ENCODE measurements around the gene MAP2. TPM values are rescaled to one million over a fixed set of nuclear protein-coding genes. Genes with fewer than 3 reads are reported as not detected.

The MAP2 gene
- total RNA-seq, 1 donor from 2014 or later: 7.2 TPM

- Mint-ChIP-seq H3K9me3 (ENCODE audit: unreplicated experiment) (peaks cover 4% of the 10 kb centered on the region), H3K27ac (ENCODE audit: unreplicated experiment) (no peak overlapping the region), H3K4me1 (ENCODE audit: unreplicated experiment) (no peaks in the 10 kb centered on the region), H3K4me3 (ENCODE audit: unreplicated experiment) (no peak overlapping the region), H3K36me3 (ENCODE audit: unreplicated experiment) (no peaks in the 10 kb centered on the region), H3K27me3 (ENCODE audit: unreplicated experiment) (peaks cover 23% of the 10 kb centered on the region)
- no peak for DNase-seq (ENCODE audit: extremely low spot score, unreplicated experiment)
- TF ChIP-seq, protein P1, sequence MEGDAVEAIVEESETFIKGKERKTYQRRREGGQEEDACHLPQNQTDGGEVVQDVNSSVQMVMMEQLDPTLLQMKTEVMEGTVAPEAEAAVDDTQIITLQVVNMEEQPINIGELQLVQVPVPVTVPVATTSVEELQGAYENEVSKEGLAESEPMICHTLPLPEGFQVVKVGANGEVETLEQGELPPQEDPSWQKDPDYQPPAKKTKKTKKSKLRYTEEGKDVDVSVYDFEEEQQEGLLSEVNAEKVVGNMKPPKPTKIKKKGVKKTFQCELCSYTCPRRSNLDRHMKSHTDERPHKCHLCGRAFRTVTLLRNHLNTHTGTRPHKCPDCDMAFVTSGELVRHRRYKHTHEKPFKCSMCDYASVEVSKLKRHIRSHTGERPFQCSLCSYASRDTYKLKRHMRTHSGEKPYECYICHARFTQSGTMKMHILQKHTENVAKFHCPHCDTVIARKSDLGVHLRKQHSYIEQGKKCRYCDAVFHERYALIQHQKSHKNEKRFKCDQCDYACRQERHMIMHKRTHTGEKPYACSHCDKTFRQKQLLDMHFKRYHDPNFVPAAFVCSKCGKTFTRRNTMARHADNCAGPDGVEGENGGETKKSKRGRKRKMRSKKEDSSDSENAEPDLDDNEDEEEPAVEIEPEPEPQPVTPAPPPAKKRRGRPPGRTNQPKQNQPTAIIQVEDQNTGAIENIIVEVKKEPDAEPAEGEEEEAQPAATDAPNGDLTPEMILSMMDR (IDR thresholded peaks at IDR 0.05): no peak
These were observed 12.6 kb upstream of the MAP2 start for GRCh38 chr2:209411296-209411695.

DNA sequence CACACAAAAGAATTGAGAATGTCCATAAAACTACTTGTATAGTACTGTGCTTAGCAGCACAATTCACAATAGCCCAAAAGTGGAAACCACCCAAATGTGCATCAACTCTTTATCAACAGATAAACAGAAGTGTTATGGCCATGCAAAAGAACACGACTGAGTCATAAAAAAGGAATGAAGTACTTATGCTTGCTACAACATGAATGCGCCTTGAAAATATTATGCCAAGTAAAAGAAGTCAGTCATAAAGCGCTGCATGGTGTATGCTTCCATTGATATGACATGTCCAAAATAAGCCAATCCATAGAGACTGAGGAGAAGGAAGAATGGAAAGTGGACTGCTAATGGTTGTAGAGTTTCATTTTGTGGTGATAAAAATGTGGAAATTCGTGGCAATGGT, 12.1 kb upstream of the MAP2 start:
- Mint-ChIP-seq H3K27me3 (ENCODE audit: unreplicated experiment) (peaks cover 23% of the 10 kb centered on the region), H3K36me3 (ENCODE audit: unreplicated experiment) (no peaks in the 10 kb centered on the region), H3K4me1 (ENCODE audit: unreplicated experiment) (no peaks in the 10 kb centered on the region), H3K9me3 (ENCODE audit: unreplicated experiment) (peaks cover 4% of the 10 kb centered on the region), H3K4me3 (ENCODE audit: unreplicated experiment) (no peak overlapping the region), H3K27ac (ENCODE audit: unreplicated experiment) (no peak overlapping the region)
- DNase-seq (ENCODE audit: extremely low spot score, unreplicated experiment): no peak
- TF ChIP-seq, protein P1 (IDR thresholded peaks at IDR 0.05): no peak

GRCh38 chr2:209413311-209414014, 10.4 kb upstream of the MAP2 start:
- H3K4me1 Mint-ChIP-seq (ENCODE audit: unreplicated experiment): no peaks in the 10 kb centered on the region
- TF ChIP-seq, protein P1 (IDR thresholded peaks at IDR 0.05): no peak
- no peak overlapping the region for H3K4me3 Mint-ChIP-seq (ENCODE audit: unreplicated experiment)
- H3K36me3 Mint-ChIP-seq (ENCODE audit: unreplicated experiment): no peaks in the 10 kb centered on the region
- peaks cover 4% of the 10 kb centered on the region for H3K9me3 Mint-ChIP-seq (ENCODE audit: unreplicated experiment)
- peaks cover 28% of the 10 kb centered on the region for H3K27me3 Mint-ChIP-seq (ENCODE audit: unreplicated experiment)
- H3K27ac Mint-ChIP-seq (ENCODE audit: unreplicated experiment): no peak overlapping the region
- DNase-seq (ENCODE audit: extremely low spot score, unreplicated experiment): no peak

DNA sequence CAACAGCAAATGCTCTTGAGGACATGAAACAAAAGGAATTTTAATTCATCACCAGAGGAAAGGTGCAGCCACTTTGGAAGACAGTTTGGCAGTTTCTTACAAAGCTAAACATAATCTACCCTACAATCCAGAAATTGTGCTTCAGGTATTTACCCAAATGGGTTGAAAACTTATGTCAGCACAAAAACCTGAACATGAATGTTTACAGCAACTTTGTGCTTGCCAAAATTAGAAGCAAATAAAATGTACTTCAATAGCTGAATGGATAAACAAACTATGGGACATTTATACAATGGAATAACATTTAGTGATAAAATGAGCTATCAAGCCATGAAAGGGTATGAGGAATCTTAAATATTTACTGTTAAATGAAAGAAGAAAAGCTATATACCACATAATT, 6.9 kb upstream of the MAP2 start:
- no peak overlapping the region for H3K4me3 Mint-ChIP-seq (ENCODE audit: unreplicated experiment)
- TF ChIP-seq, protein P1 (IDR thresholded peaks at IDR 0.05): no peak
- H3K36me3 Mint-ChIP-seq (ENCODE audit: unreplicated experiment): no peaks in the 10 kb centered on the region
- DNase-seq (ENCODE audit: extremely low spot score, unreplicated experiment): no peak
- H3K4me1 Mint-ChIP-seq (ENCODE audit: unreplicated experiment): no peaks in the 10 kb centered on the region
- H3K27me3 Mint-ChIP-seq (ENCODE audit: unreplicated experiment): peaks cover 48% of the 10 kb centered on the region
- no peak overlapping the region for H3K27ac Mint-ChIP-seq (ENCODE audit: unreplicated experiment)
- peaks cover 4% of the 10 kb centered on the region for H3K9me3 Mint-ChIP-seq (ENCODE audit: unreplicated experiment)

DNA sequence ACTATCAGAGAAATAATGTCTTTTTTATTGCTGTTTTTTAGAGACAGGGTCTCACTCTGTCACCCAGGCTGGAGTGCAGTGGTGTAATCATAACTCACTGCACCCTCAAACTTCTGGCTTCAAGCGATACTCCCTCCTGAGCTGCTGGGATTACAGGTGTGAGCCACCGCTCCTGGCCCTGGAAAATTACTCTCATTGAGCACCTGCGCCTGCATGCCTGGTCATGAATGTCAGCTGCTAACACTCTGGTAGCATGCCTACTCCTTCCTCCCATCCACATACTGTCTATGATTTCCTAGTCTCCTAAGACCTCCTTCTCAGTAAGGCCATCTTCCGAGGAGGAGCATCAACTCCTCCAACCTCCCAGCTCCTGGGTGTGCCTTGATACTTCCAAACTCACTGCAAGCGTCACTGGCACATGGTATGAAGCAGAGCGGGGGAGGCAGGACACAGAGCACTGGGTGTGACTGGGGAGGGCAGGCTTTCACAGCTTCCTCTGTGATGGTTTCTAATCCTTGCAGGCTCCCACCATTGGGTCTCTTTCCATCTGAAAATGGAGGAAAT, 1.6 kb upstream of the MAP2 start:
- no peaks in the 10 kb centered on the region for H3K36me3 Mint-ChIP-seq (ENCODE audit: unreplicated experiment)
- no peaks in the 10 kb centered on the region for H3K9me3 Mint-ChIP-seq (ENCODE audit: unreplicated experiment)
- TF ChIP-seq, protein P1 (IDR thresholded peaks at IDR 0.05): no peak
- no peak overlapping the region for H3K27ac Mint-ChIP-seq (ENCODE audit: unreplicated experiment)
- H3K4me3 Mint-ChIP-seq (ENCODE audit: unreplicated experiment): no peak overlapping the region
- peaks cover 39% of the 10 kb centered on the region for H3K27me3 Mint-ChIP-seq (ENCODE audit: unreplicated experiment)
- no peak for DNase-seq (ENCODE audit: extremely low spot score, unreplicated experiment)
- H3K4me1 Mint-ChIP-seq (ENCODE audit: unreplicated experiment): peaks cover 36% of the 10 kb centered on the region

All from osteocyte (in vitro differentiated cells).